Stimulated activated CD4-positive, alpha-beta T cell treated with anti-CD3 and anti-CD28 coated beads, Interleukin-1b, Interleukin-23, amount 100 ng/mL, for 24 hours (primary cell): ENCODE measurements around the gene ABHD17A.

Experiments used
- DNase-seq, 4 experiments: peaks; one replicate each; pipeline ENCODE4 v3.0.0-alpha.2; 2020; ENCODE audit warnings: low read depth in 4 of 4, low spot score in 1 of 4

The ABHD17A gene

DNA sequence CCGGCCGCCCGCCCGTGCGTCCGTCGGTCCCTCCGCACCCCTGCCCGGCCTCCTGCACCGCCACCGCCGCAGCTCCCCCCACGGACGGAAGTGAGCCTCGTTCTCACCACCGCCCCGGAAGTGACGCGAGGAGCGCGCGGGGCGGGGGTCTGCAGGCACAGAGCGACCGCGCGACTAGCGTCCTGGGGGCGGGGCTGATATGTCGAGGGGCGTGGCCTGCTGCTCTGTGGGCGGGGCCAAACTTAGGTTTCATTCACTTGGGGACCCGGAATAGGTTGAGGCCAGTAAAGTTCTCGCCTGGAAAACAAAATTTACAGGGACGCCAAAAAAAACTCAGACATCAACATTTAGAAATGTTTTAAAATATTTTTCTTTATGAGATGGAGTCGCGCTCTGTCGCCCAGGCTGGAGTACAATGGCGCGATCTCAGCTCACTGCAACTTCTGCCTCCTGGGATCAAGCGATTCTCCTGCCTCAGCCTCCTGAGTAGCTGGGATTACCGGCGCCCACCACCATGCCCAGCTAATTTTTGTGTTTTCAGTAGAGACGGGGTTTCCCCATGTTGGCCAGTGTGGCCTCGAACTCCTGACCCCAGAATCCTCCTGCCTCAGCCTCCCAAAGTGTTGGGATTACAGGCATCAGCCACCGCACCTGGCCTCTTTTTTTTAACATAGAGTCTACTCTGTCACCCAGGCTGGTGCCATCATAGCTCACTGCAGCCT is at the start of gene ABHD17A:
Gene ABHD17A, minus strand, starts transcription at position 99 of the 722 bp plus-strand sequence. CDS start 3,930 bp downstream, outside the sequence.
- peak; percentile 91 to 97 (median 94) for DNase-seq

DNA sequence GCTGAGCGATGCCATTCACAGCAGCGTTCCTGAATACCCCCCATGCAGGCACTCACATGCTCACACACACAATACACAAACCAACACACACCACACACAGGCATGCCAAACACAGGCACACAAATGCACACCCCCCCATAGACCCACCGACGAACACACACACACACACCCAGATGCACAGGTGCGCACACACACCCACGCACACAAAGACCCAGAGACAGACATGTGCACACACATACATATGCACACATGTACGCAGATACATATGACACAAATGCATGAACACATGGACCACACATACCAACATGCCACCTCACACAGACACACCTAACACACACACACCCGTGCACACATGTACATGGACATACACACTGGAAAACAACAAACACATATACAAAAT is 48.6 kb upstream of the ABHD17A start:
- no peak for DNase-seq

DNA sequence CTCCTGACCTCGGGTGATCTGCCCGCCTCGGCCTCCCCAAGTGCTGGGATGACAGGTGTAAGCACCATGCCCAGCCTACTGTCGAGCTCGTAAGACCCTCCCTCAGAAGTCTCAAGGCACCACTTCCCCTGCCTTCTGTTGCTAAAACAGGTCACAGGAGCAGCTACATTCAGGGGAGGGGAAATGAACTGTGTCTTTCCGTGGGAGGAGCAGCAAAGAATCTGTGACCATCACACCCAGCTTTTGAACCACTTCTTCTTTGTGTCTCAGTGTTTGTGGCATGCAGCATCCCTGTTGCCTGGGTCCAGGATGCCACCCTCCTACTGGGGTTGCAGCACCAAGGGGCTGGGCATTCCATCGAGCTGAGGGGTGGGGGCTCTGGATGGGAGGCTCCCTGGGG is 47.9 kb upstream of the ABHD17A start:
- no peak for DNase-seq

DNA sequence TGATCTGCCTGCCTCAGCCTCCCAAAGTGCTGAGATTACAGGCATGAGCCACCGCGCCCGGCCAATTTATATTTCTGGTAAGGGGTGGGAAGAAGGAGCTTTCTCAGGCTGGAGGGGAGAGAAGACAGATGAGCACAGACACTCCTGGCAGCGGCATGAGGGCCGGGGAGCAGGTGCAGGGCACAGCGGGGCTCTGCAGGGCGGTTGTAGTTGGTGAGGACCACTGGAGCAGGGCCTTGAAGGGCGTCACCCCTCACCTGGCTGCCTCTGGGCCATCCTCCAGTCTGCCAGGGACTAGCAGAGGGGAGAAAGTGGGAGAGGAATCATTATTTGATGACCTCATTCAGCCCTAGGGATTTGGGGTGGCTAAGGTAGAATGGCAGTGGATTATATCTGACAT is 47.1 kb upstream of the ABHD17A start:
- DNase-seq, result no peak

DNA sequence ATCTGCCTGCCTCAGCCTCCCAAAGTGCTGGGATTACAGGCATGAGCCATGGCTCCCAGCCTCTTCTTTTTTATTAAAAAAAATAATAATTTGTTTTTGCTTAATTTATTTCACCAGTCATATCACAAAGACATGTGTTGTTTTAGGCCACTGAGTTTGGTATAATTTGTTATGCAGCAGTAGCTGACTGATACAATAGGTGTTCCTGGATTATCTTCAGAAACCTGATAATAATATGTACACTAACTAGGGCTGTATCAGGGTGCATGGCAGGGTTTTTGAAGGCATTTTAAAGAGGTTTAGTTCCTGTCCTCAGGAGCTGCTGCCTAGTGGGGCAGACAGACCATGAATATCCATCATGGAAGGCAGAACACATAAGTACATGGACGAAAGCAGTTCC is 46.1 kb upstream of the ABHD17A start:
- DNase-seq, result no peak

DNA sequence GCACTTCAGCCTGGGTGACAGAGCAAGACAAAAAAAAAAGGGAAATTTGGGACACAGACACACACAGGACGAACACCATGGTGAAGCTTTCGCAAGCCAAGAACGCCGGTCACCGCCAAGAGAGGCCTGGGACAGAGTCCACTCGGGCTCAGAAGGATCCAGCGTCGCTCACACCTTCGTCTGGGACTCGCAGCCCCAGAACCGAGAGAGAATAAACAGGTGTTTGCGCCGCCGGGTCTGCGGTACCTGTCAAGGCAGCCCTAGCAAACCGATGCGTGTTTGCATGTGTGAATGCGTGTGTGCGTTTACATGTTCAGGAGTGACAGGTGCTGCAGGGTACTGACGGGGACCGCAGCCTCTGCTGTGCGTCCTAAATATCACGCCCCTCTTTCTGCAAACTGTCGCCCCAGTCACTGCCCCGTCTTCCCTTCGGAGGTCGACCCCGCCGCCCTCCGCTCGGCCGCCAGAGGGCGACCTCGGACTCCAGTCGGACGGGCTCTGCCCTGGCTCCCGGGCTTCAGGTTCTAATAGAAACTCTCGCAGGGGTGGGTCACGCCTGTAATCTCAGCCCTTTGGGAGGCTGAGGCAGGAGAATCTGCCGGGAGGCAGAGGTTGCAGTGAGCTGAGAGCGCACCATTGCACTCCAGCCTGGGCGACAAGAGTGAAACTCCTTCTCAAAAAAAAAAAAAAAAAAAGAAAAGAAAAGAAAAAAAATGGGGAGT is 43.9 kb upstream of the ABHD17A start:
- DNase-seq, result peak; percentile 61 to 81 (median 68)

GRCh38 chr19:1925544-1925943 is 40.2 kb upstream of the ABHD17A start:
- DNase-seq, result no peak

- no peak for DNase-seq
Measured at GRCh38 chr19:1924320-1924961, 39.1 kb upstream of the ABHD17A start.

GRCh38 chr19:1923319-1923718 is 38.0 kb upstream of the ABHD17A start:
- peak in 1 of 4 experiments; percentile 44 for DNase-seq

GRCh38 chr19:1922803-1923202 is 37.5 kb upstream of the ABHD17A start:
- DNase-seq, result no peak

DNA sequence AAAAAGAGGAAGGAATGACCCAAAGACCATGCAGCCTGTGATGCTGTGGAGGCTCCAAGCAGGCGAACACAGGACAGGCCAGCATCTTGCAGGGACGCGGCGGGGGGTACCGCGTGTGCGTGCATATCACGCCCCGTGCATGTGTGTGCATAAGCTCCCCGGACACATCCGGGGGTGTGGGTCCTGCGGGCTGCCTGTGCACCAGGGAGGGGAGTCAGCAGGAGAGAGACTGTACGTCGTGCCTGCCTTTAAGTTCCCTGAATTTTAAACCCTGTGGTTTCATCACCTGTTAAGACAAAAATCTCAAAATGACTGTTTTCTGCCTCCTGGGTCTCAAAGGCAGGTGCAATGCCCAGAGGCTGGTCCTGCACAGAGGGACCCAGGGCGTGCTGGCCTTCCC is 36.5 kb upstream of the ABHD17A start:
- no peak for DNase-seq

GRCh38 chr19:1921326-1921725 is 36.0 kb upstream of the ABHD17A start:
- no peak for DNase-seq

DNA sequence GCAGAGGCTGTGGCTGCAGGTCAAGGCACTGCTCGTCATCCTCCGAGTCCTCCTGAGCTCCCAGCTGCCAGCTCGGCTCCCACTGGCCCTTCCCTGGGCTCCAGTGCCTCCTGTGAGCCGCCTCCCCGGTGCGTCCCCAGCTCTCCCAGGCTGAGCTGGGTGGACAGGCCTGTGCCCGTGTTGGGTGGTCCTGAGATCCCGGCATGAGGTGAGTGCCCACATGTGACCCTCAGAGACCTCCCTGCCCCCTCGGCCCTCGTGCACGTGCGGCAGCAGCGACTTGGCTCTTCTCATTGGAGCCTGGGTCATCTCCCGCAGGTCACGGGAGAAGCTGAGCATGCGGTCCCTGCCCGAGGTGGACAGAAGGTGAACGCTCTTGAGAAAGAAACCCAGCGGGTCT is 35.3 kb upstream of the ABHD17A start:
- no peak for DNase-seq

DNA sequence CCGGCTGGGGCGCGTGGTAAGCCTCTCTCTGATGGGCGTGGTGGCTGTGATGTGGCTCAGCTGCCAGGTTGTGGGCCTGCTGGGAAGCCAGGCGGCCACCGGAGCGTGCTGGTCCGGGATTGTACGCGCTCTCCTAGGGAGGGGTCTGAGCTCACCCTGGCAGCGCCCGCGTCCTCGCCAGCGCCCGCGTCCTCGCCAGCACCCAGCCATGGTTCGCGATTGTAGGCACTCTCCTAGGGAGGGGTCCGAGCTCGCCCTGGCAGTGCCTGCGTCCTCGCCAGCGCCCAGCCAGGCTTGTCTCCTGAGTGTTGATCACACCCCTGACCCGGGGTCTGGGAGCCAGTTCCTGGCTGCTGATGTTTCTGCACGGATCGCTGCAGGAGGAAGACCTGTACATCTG is 33.7 kb upstream of the ABHD17A start:
- DNase-seq, result no peak

DNA sequence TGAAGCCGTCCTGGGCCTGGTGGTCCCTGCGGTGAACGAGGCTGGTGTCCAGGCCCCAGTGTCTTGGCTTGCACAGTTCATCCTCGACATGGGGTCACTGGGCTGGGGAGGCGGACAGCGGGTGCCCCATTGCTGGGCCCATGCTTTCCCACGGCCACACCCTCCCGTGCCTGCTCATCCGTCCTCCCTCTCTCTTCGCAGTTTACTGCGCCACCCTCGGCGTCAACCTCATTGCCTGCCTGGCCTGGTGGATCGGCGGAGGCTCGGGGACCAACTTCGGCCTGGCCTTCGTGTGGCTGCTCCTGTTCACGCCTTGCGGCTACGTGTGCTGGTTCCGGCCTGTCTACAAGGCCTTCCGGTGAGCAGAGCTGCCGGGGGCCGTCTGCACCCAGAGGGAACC is 32.6 kb upstream of the ABHD17A start:
- no peak for DNase-seq

- DNase-seq, result no peak
Measured at GRCh38 chr19:1917146-1917545, 31.9 kb upstream of the ABHD17A start.

GRCh38 chr19:1914826-1915341 is 29.6 kb upstream of the ABHD17A start:
- no peak for DNase-seq

DNA sequence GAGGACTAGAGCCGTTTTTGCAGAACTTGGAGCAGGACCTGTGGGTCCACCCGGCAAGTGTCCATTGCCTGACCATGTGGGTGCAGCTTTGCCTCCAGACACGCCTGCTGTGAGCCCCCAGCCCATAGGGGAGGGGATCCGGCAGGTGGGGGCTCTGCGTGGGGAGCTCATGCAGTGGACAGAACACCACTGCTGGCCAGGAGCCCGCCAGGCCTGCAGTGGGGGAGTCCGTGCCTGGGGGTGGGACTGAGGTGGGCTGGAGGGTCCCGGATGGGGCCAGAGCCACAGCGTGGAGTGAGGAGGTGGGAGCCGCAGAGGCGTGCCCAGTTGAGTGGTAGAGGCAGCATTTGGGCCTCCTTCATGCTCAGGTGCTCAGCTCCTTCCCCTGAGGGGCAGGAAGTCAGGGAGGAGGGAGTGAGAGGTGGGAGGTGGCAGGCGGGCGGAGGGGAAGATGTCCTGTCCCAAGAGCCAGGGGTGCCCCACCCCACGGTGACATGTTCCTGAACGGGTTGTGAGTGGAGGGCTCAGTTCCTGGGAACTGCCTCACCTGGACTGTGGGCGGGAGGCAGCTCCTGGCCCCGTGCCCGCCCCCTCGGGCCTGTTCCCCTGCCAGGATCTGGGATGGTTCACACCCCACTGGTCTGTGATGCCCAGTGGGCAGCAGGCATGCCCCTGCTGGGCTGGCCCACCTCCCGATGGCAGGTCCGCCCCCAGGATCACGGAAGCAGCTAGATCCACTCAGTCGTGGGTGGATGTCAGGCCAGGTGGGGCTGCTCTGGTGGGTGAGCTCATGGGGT is 28.7 kb upstream of the ABHD17A start:
- no peak for DNase-seq

DNA sequence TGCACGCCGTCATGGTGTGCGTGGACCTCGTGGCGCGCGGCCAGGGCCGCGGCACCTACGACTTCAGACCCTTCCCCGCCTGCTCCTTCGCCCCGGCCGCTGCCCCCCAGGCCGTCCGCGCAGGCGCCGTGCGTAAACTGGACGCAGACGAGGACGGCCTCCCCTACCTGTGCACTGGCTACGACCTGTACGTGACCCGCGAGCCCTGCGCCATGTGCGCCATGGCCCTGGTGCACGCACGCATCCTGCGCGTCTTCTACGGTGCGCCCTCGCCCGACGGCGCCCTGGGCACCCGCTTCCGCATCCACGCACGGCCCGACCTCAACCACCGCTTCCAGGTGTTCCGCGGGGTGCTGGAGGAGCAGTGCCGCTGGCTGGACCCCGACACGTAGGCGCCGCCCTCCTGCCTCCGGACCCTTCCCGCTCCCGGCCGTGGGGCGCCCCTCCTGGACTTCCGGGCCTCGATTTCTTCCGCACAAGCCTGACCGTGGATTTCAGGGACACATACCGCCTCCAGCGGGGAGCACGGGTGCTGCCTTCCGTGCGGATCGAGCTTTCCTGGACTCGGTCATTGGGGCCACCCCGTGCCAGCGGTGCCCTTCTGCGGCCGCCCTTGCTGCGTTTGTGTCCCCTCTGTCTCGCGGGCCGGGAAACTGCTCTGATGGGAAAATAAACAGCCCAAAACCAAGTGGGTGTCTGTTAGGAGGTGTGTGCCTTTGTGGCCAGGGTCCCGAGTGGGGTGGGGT is 27.6 kb upstream of the ABHD17A start:
- no peak for DNase-seq

DNA sequence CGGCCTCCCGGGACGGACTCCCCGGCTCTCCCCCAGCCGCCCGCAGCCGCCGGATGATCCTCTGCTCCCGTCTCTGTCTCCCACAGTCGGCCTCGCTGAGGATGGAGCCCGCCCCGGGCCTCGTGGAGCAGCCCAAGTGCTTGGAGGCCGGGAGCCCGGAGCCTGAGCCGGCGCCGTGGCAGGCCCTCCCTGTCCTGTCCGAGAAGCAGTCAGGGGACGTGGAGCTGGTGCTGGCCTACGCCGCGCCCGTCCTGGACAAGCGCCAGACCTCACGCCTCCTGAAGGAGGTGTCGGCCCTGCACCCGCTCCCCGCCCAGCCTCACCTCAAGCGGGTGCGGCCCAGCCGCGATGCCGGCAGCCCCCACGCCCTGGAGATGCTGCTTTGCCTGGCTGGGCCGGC is 26.7 kb upstream of the ABHD17A start:
- DNase-seq, result no peak
